Activated naive CD4-positive, alpha-beta T cell treated with anti-CD3 and anti-CD28 coated beads, Interleukin-2, amount 10 ng/mL, durations not matched to agents 7 days and 5 days (primary cell): ENCODE measurements around the gene SPG7.
A peak's percentile ranks its signal among the peaks of the same experiment; 100 is the strongest.
"Not testable (repeated sequence)": the region's sequence is repeated elsewhere in the genome, so short reads cannot be mapped to it uniquely, and the experiment has no call there.

Source experiments
- CTCF ChIA-PET: fragments of 350-600 bp; sonication (Branson Sonifier 250); formaldehyde crosslinking; loops from one replicate; lab custom pipeline; 2021; ENCODE audit warnings: antibody characterized with exemption; lab: Charles Lee
- DNase-seq: peaks from one replicate; pipeline ENCODE4 v3.0.0-alpha.2; 2020
- H3K27ac Mint-ChIP-seq: one replicate; pipeline ENCODE4 v1.8.0; 2021; ENCODE audit warnings: mild to moderate bottlenecking, moderate library complexity, mixed read lengths
- H3K27me3 Mint-ChIP-seq: one replicate; pipeline ENCODE4 v1.8.0; 2021; ENCODE audit warnings: mild to moderate bottlenecking, mixed read lengths
- H3K36me3 Mint-ChIP-seq: one replicate; pipeline ENCODE4 v1.8.0; 2021; ENCODE audit warnings: mixed read lengths
- H3K4me1 Mint-ChIP-seq: one replicate; pipeline ENCODE4 v1.8.0; 2021; ENCODE audit warnings: mixed read lengths
- H3K4me3 Mint-ChIP-seq: one replicate; pipeline ENCODE4 v1.8.0; 2021; ENCODE audit warnings: mild to moderate bottlenecking, moderate library complexity, mixed read lengths
- H3K9me3 Mint-ChIP-seq: one replicate; pipeline ENCODE4 v1.8.0; 2021; ENCODE audit warnings: mixed read lengths

The SPG7 gene

GRCh38 chr16:89583197-89583894, 75.1 kb downstream of the SPG7 start:
- DNase-seq: no peak
- Mint-ChIP-seq H3K4me1 (no peaks in the 10 kb centered on the region), H3K27ac (no peak overlapping the region), H3K4me3 (no peak overlapping the region), H3K27me3 (peaks cover 7% of the 10 kb centered on the region), H3K9me3 (peaks cover 4% of the 10 kb centered on the region), H3K36me3 (no peaks in the 10 kb centered on the region)
- CTCF ChIA-PET: no interaction called here

- CTCF ChIA-PET: no interaction called here
- Mint-ChIP-seq H3K4me3 (no peak overlapping the region), H3K27me3 (peaks cover 5% of the 10 kb centered on the region), H3K9me3 (peaks cover 7% of the 10 kb centered on the region), H3K36me3 (no peaks in the 10 kb centered on the region), H3K27ac (no peak overlapping the region), H3K4me1 (no peaks in the 10 kb centered on the region)
- DNase-seq: no peak
Measured at GRCh38 chr16:89583895-89584644, 75.9 kb downstream of the SPG7 start.

GRCh38 chr16:89584768-89585549, 76.8 kb downstream of the SPG7 start:
- CTCF ChIA-PET: no interaction called here
- Mint-ChIP-seq H3K27ac (peak overlapping the region; percentile 69), H3K36me3 (no peaks in the 10 kb centered on the region), H3K27me3 (peaks cover 5% of the 10 kb centered on the region), H3K9me3 (peaks cover 7% of the 10 kb centered on the region), H3K4me1 (no peaks in the 10 kb centered on the region), H3K4me3 (no peak overlapping the region)
- no peak for DNase-seq

- H3K27ac Mint-ChIP-seq: no peak overlapping the region
- CTCF ChIA-PET: no interaction called here
- no peak for DNase-seq
Measured at GRCh38 chr16:89586218-89586617, 78.0 kb downstream of the SPG7 start.

GRCh38 chr16:89586853-89587252, 78.7 kb downstream of the SPG7 start:
- no peak overlapping the region for H3K4me3 Mint-ChIP-seq
- CTCF ChIA-PET: no interaction called here
- no peak overlapping the region for H3K27ac Mint-ChIP-seq
- no peaks in the 10 kb centered on the region for H3K4me1 Mint-ChIP-seq
- no peaks in the 10 kb centered on the region for H3K36me3 Mint-ChIP-seq
- peaks cover 5% of the 10 kb centered on the region for H3K27me3 Mint-ChIP-seq
- peaks cover 5% of the 10 kb centered on the region for H3K9me3 Mint-ChIP-seq
- no peak for DNase-seq

More at GRCh38 chr16:89586218-89586617, 78.0 kb downstream of the SPG7 start:
- Mint-ChIP-seq H3K9me3 (peaks cover 7% of the 10 kb centered on the region), H3K4me3 (no peak overlapping the region), H3K4me1 (no peaks in the 10 kb centered on the region), H3K36me3 (no peaks in the 10 kb centered on the region), H3K27me3 (peaks cover 5% of the 10 kb centered on the region)

GRCh38 chr16:89587676-89588075, 79.5 kb downstream of the SPG7 start:
- DNase-seq, H3K9me3 Mint-ChIP-seq, H3K4me3 Mint-ChIP-seq, H3K4me1 Mint-ChIP-seq, CTCF ChIA-PET, H3K36me3 Mint-ChIP-seq, H3K27ac Mint-ChIP-seq, H3K27me3 Mint-ChIP-seq: not testable (repeated sequence)

GRCh38 chr16:89588413-89589109, 80.4 kb downstream of the SPG7 start:
- no peak for DNase-seq
- H3K9me3 Mint-ChIP-seq: peaks cover 5% of the 10 kb centered on the region
- CTCF ChIA-PET: no interaction called here
- H3K4me1 Mint-ChIP-seq: peaks cover 5% of the 10 kb centered on the region
- no peak overlapping the region for H3K4me3 Mint-ChIP-seq
- peaks cover 5% of the 10 kb centered on the region for H3K27me3 Mint-ChIP-seq
- no peaks in the 10 kb centered on the region for H3K36me3 Mint-ChIP-seq
- H3K27ac Mint-ChIP-seq: no peak overlapping the region

GRCh38 chr16:89589241-89589926, 81.2 kb downstream of the SPG7 start:
- no peak for DNase-seq
- Mint-ChIP-seq H3K4me1 (peaks cover 13% of the 10 kb centered on the region), H3K4me3 (no peak overlapping the region), H3K27me3 (peaks cover 5% of the 10 kb centered on the region), H3K27ac (no peak overlapping the region), H3K9me3 (peaks cover 5% of the 10 kb centered on the region), H3K36me3 (no peaks in the 10 kb centered on the region)
- CTCF ChIA-PET: no interaction called here

- Mint-ChIP-seq H3K36me3 (no peaks in the 10 kb centered on the region), H3K27me3 (no peaks in the 10 kb centered on the region), H3K4me3 (no peak overlapping the region), H3K4me1 (peaks cover 18% of the 10 kb centered on the region), H3K9me3 (no peaks in the 10 kb centered on the region), H3K27ac (peak overlapping the region; percentile 73)
- DNase-seq: peak; percentile 69
- CTCF ChIA-PET: no interaction called here
Measured at GRCh38 chr16:89593841-89594240, 85.6 kb downstream of the SPG7 start.

GRCh38 chr16:89595330-89596060, 87.3 kb downstream of the SPG7 start:
- Mint-ChIP-seq H3K4me1 (peaks cover 18% of the 10 kb centered on the region), H3K9me3 (no peaks in the 10 kb centered on the region), H3K27me3 (peaks cover 3% of the 10 kb centered on the region), H3K36me3 (no peaks in the 10 kb centered on the region), H3K27ac (no peak overlapping the region), H3K4me3 (no peak overlapping the region)
- no peak for DNase-seq
- CTCF ChIA-PET: no interaction called here

- Mint-ChIP-seq H3K4me1 (peaks cover 18% of the 10 kb centered on the region), H3K27me3 (peaks cover 8% of the 10 kb centered on the region), H3K4me3 (no peak overlapping the region), H3K36me3 (no peaks in the 10 kb centered on the region), H3K27ac (no peak overlapping the region), H3K9me3 (no peaks in the 10 kb centered on the region)
- DNase-seq: no peak
- CTCF ChIA-PET: no interaction called here
Measured at GRCh38 chr16:89596061-89596689, 88.0 kb downstream of the SPG7 start.

GRCh38 chr16:89596957-89597649, 88.9 kb downstream of the SPG7 start:
- Mint-ChIP-seq H3K27ac (no peak overlapping the region), H3K4me3 (no peak overlapping the region), H3K9me3 (no peaks in the 10 kb centered on the region), H3K36me3 (no peaks in the 10 kb centered on the region), H3K4me1 (peaks cover 18% of the 10 kb centered on the region), H3K27me3 (peaks cover 11% of the 10 kb centered on the region)
- no peak for DNase-seq
- CTCF ChIA-PET: no interaction called here
